ENCODE data around the gene TIMP4.

The TIMP4 gene

DNA sequence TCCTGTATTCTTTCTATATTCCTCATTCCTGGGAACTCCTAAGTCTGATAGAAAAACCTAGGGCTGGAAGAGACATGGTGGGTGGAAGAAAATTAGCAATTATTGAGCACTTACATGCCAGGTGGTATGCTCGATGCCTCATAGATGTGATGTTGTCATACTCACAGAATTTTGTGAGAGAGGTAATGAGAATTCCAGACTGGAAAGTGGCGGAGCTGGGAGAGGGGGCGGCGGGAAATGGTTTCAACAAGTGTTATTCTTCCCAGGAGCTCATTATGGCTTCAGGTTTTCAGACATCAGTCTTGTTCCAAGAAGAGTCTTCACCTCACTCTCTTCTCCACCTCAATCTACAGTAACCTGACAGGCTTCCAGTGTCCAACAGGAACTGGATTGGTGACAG is 16.2 kb downstream of the TIMP4 start:
- DNase-seq, result no peak

DNA sequence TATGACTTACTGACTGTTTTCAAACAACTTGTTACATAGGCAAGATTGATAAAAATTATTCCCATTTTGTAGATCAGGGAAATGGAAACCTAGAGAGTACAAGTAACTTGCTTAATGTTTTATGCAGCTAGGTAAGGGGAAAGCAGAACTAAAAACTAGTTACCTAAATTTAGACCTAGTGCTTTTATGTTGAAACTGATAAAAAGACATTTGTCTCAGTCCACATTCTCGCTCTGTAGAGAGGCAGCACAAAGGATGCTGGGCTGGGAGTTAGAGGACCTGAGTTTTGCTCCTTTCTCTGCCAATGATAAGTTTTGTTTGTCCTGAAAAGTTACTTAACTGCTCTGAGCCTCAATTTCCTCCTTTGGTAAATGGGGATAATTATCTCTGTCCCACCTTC is 17.4 kb downstream of the TIMP4 start:
- DNase-seq, result no peak

- no peak for DNase-seq
Measured at GRCh38 chr3:12139111-12139511, 19.6 kb downstream of the TIMP4 start.

DNA sequence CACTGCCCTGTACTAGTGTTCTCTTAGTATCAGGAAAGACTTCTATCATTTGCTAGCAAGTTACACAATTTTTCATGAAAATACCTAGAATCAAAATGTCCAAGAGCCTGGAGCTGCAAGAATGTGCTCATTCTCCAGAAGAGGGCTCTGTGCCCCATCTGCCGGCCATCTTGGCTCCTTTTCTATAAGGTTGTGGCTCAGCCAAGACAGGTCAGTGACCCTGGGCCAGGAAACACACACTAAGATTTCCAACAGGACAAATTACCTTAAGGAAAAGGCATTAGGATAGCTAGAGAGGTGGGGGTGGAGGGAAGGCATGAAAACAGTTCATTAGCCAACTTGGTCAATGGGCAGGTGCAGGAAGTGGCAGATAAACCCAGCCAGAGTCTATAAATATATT is 20.7 kb downstream of the TIMP4 start:
- DNase-seq, result no peak

DNA sequence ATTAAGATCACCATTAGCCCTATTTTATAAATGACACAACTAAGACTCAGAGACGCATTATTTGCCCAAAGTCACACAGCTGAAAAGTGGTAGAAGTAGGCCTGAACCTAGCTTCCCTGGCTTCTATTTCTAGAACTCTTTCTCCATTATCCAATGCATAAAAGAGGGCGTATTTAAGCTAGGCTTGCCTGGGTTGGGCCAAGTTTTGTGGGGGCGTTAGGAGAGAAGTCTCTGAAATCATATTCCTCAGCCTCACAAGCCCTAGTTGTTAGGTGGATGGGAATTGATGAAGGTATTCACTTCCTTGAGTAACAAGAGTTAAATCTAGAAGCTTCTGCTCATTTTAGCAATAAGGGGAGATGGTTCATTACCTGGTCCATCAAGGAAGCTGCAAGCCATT is 22.3 kb downstream of the TIMP4 start:
- no peak for DNase-seq

DNA sequence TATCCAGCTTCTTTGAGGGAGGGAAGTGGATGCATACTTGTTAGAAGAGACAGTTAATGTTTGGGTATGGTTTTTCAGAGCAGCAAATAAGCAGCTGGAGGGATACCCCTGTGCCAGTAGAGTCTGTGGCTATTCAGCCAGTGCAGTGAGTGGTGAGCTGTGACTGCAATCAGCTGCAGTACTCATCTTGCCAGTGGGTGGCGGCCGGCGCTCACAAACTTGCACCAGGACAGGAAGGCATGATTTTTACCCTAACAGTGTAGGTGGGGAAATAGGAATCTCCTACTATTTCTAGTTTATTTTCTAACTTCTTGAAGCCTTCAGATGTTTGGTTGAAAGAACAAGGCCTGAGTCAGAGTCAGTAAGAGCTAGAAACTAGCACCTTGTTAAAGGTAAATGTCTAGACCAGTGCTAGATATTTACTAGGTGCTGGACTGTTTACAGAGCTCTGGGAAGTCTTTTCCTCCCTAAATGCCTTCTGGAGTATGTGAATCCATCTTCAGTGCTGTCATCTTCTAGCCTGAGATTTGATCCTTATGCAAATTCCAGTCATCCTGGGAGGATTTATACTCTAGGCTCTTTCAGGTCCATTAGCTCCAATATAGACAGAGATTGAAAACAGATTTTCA is 23.6 kb downstream of the TIMP4 start:
- DNase-seq, result peak; percentile 6

- no peak for DNase-seq
Measured at GRCh38 chr3:12132881-12133280, 25.8 kb downstream of the TIMP4 start.

DNA sequence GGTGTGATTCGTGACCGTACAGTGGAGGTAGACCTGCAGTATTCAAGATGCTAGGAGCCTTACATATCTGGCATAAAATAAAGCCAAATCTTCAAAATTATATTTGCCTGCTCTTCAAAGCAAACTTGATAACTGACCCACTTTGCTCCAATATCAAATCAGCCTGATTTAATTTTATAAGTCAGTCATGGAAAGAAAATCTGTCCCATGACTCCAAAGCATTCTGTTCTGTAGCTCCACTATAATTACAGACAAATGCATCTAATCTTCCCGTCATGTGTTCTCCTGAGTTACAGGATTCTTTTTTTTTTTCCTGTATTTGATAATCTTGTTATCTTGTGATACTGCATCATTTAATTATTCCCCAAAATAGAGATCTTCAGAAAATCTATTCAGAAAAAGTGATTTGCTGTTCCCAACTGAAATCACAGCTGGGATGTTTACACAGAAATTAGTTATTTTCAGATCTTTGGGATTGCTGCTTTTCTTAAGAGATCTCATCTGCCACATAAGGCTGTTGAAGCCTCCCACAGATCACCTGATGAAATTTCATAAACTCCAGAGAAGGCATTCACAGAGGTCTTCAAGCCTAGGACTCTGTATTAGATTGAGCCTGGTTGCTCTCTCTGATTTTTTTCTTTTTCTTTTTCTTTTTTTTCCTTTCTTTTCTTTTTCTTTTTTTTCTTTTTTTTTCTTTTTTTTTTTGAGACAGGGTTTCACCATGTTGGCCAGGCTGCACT is 27.2 kb downstream of the TIMP4 start:
- no peak for DNase-seq

GRCh38 chr3:12127391-12127790 is 31.3 kb downstream of the TIMP4 start:
- no peak for DNase-seq

DNA sequence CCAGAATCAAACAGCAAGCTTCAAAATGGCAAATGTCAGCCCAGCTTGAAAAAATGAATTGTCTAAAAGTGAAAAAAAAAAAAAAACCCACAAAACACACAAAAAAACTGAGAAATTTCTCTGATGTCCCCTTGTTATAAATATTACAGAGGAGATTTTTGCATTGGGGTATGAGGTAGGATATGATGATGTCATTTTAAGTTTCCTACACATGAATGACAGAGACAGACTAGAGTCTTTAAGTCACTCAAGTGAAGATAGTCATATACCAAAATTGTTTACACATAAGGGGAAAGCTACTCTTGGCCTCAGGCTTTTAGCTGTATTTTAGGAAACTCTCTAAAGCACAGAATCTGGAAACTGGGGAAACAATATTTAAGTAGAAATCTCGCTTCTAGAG is 32.9 kb downstream of the TIMP4 start:
- DNase-seq, result no peak

GRCh38 chr3:12121466-12121865 is 37.2 kb downstream of the TIMP4 start:
- DNase-seq, result no peak

DNA sequence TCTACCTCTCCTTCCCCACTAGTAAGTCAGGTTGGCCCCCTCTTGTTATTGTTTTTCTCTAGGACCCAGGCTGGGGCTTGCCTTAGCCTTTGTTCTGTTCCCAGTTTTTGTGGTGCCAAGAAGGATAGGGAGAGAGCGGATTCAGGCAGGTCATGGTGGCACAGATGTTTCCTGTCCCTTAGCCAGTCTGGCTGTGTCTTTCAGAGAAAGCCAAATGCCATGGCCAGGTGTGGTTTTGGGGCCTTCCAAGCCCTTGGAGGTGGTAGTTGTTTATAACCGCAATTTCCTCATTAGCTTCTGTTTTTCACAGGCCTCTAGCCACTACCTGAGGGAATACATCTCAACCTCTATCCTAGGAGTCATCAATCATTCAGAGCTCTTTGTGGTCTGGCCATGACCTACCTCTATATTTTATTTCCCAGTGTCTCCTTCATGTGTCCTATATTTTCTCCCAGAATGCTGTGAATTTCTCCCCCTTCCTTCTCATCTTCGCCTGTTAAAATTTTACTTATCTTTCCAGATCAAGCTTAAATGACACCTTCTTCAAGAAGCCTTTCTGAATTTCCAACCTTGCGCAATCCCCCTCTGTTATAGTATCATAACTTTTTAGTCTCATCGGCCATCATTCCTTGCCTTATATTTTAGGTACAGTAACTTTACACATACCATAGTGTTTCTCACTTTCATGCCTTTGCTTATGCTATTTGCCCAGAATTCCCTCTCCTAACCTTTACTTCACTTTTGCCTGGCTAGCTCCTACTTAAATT is 38.2 kb downstream of the TIMP4 start:
- no peak for DNase-seq

DNA sequence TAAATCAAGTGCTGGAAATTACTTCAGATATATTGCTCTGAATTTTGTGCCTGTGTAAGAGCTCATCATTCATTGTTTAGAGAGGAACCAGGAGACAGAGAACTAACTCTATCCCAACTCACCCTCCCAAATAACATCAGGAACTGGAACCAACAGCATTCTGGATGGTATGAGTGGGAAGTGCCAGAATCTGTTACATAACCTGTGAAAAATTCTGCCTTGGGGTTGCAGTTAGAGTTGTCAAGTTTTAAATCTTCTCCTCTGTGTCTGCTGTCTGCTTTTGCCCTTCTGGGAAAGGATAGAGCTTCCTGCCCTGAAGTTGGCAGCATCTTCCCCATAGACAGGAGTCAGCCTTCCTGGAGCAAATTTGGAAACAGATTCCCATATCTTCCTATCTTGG is 41.2 kb downstream of the TIMP4 start:
- no peak for DNase-seq

GRCh38 chr3:12116870-12117269 is 41.8 kb downstream of the TIMP4 start:
- no peak for DNase-seq

GRCh38 chr3:12115849-12116248 is 42.9 kb downstream of the TIMP4 start:
- no peak for DNase-seq

- DNase-seq, result no peak
Measured at GRCh38 chr3:12115104-12115503, 43.6 kb downstream of the TIMP4 start.

GRCh38 chr3:12114251-12114650 is 44.5 kb downstream of the TIMP4 start:
- no peak for DNase-seq

- DNase-seq, result no peak
Measured at GRCh38 chr3:12107071-12107713, 51.5 kb downstream of the TIMP4 start.

Data from NCI-H1105 treated with DMSO at 0.1 percent for 48 hours (cell line).